Transverse colon (tissue), 4 donors: ENCODE data around the gene SDK1.

Source experiments
- CTCF ChIP-seq, 5 experiments: fragments of 200-600 bp in 3 of 5; fragments of 450-650 bp in 2 of 5; sonication (generic) in 3 of 5; IDR thresholded peaks; 1 replicate in 2 of 5; 2 replicates in 3 of 5; pipeline ENCODE4 v1.5.1; 2016 to 2017; ENCODE audit warnings: antibody characterized with exemption in 5 of 5, inconsistent platforms in 3 of 5, mild to moderate bottlenecking in 2 of 5, moderate library complexity in 1 of 5
- EP300 ChIP-seq: sonication (generic); formaldehyde crosslinking; IDR thresholded peaks from one replicate; pipeline ENCODE4 v1.6.1; 2017; ENCODE audit warnings: antibody characterized with exemption, low read depth
- POLR2A ChIP-seq: fragments of 450-650 bp; IDR thresholded peaks from one replicate; pipeline ENCODE4 v1.6.1; 2016; ENCODE audit warnings: antibody characterized with exemption, mild to moderate bottlenecking, moderate library complexity
- POLR2AphosphoS5 ChIP-seq, 3 donors: sonication (generic); formaldehyde crosslinking; IDR thresholded peaks; one replicate each; pipeline ENCODE4 v1.6.1; 2016; ENCODE audit warnings: antibody characterized with exemption in 3 of 3

- TF ChIP-seq POLR2A (no peak), EP300 (no peak), CTCF (IDR thresholded peaks at IDR 0.05) (no peak), POLR2AphosphoS5 (IDR thresholded peaks at IDR 0.05) (no peak)
Measured at GRCh38 chr7:4257146-4258111, 956.4 kb downstream of the SDK1 start.
